ENCODE data around the gene ADAMTS13.

GRCh38 chr9:133495327-133496293, 73.4 kb downstream of the ADAMTS13 start:
- TF ChIP-seq EZH2 (IDR thresholded peaks at IDR 0.05; ENCODE audit: insufficient read depth, poor library complexity, severe bottlenecking) = no peak
- no peak for TF ChIP-seq EZH2phosphoT487 (IDR thresholded peaks at IDR 0.05; ENCODE audit: insufficient read depth, low read depth)

Measured in GM23248 (cell line).